Stromal cell of bone marrow (primary cell): Measurements from ENCODE around the gene SEC61A1.

Experiments used
- DNase-seq: peaks from one replicate; pipeline ENCODE4 v3.0.0-alpha.2; 2012; ENCODE audit warnings: low read depth

SEC61A1 gene

GRCh38 chr3:128060473-128061381 lies 8.5 kb downstream of the SEC61A1 start:
- DNase-seq, result peak; percentile 91

- no peak for DNase-seq
These were observed 10.0 kb downstream of the SEC61A1 start for GRCh38 chr3:128062033-128062745.

DNA sequence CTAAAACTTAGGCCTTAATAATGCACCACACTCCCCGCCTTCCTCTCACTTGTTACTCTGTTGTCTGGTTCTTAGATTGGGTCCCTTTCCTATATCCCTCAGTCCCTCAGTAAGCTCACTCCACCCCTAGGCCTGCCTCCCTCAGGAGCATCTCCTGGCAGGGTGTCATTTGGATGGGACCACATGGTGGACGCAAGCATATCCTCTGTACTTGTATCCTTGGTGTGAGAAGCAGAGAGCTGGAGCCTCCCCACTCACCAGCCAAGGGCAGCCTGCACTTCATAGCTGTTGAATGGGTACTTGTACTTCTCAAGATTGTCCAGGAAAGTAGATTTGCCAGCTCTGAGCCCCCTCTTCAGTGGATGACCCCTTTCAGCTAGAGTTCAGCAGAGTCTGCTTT lies 11.6 kb downstream of the SEC61A1 start:
- DNase-seq, result no peak

- no peak for DNase-seq
These were observed 12.7 kb downstream of the SEC61A1 start for GRCh38 chr3:128064962-128065361.

GRCh38 chr3:128066114-128066513 lies 13.9 kb downstream of the SEC61A1 start:
- DNase-seq, result no peak

DNA sequence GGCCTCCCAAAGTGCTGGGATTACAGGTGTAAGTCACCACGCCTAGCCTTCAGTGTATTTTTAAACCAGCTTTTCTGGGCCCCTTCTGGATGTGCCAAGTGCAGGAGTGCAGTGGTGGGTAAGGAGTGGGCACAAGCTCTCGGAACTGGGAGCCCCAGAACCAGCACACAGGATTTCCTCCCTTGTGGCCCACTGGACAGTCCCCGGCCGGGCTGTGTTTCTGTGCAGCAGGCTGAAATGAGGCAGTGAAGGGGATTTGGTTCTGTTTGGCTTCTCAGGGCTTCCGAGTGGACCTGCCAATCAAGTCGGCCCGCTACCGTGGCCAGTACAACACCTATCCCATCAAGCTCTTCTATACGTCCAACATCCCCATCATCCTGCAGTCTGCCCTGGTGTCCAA lies 14.4 kb downstream of the SEC61A1 start:
- no peak for DNase-seq

GRCh38 chr3:128067489-128067888 lies 15.3 kb downstream of the SEC61A1 start:
- DNase-seq, result no peak

GRCh38 chr3:128068156-128068620 lies 16.0 kb downstream of the SEC61A1 start:
- no peak for DNase-seq

GRCh38 chr3:128069271-128069670 lies 17.0 kb downstream of the SEC61A1 start:
- DNase-seq, result no peak

- DNase-seq, result no peak
These were observed 18.8 kb downstream of the SEC61A1 start for GRCh38 chr3:128070898-128071591.

- DNase-seq, result no peak
These were observed 19.7 kb downstream of the SEC61A1 start for GRCh38 chr3:128071771-128072453.

DNA sequence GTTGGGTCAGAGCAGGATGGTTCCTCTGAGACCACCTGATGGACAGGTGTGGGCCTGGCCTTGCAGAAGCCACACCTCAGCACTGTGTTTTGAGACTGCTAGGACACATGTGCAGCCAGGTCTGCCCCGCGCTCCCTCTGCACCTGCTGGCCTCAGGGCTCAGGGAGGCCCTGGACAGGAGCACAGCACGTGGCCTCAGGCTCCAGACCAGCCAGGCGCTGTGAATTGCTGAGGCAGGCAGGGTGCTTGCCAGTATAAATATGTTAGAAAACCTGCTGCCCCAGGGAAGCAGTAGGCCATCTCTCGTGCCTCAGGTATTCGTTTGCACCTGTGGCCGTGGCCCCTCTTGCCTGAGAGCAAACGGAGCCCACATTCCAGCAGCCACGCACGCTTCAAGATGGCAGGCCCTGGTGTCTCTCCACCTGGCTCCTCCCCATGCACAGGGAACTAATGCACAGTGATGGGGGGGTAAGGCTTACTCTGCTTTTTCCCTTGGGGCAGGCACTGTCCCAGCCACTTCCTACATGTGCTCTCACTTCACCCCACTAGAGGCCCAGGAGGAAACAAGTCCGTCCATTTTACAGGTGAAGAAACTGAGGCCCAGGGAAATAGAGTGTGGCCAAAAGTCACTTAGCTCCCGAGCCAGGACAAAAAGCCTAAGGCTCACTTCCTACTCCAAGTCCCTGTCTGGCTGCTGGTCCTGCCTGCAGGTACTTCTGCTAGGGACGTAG lies 20.4 kb downstream of the SEC61A1 start:
- DNase-seq, result no peak

- DNase-seq, result no peak
These were observed 21.0 kb downstream of the SEC61A1 start for GRCh38 chr3:128073185-128073725.

- no peak for DNase-seq
These were observed 21.6 kb downstream of the SEC61A1 start for GRCh38 chr3:128073807-128074206.

GRCh38 chr3:128074851-128075521 lies 22.7 kb downstream of the SEC61A1 start:
- DNase-seq, result no peak

GRCh38 chr3:128075522-128076482 lies 23.6 kb downstream of the SEC61A1 start:
- peak; percentile 63 for DNase-seq

GRCh38 chr3:128076483-128077201 lies 24.4 kb downstream of the SEC61A1 start:
- no peak for DNase-seq

DNA sequence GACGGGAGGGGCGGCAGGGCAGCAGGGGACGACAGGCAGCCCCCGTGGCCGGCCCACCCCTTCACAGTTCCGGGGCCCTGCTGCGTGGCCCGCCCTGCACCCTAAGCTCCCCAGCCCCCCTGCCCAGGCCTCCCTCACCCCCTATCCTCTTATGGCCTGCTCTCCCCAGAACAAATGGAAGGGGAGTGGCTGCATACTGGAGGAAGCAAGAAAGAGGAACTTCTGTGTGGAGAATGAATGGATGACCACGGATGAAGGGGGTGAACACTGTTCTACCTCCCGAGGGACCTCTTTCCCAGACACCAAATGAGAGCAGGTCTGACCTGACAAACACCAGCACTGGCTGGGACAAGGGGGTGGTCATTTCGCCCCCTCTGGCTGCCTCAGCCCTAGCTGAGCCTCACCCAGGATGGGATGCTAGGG lies 25.0 kb downstream of the SEC61A1 start:
- DNase-seq, result no peak
